AG08395 (cell line): Measurements from ENCODE around the gene CYREN.
"Not testable (repeated sequence)": the region's sequence is repeated elsewhere in the genome, so short reads cannot be mapped to it uniquely, and the experiment has no call there.

Experiments
- DNase-seq: peaks from one replicate; pipeline ENCODE4 v3.0.0; 2012; ENCODE audit warnings: mixed read lengths, low spot score

The CYREN gene

GRCh38 chr7:135170274-135170997, at the start of gene CYREN:
Gene CYREN, minus strand, starts transcription at chr7:135170707. Its CDS starts 1,785 bp downstream, at chr7:135168922.
- DNase-seq = peak; percentile 96

DNA sequence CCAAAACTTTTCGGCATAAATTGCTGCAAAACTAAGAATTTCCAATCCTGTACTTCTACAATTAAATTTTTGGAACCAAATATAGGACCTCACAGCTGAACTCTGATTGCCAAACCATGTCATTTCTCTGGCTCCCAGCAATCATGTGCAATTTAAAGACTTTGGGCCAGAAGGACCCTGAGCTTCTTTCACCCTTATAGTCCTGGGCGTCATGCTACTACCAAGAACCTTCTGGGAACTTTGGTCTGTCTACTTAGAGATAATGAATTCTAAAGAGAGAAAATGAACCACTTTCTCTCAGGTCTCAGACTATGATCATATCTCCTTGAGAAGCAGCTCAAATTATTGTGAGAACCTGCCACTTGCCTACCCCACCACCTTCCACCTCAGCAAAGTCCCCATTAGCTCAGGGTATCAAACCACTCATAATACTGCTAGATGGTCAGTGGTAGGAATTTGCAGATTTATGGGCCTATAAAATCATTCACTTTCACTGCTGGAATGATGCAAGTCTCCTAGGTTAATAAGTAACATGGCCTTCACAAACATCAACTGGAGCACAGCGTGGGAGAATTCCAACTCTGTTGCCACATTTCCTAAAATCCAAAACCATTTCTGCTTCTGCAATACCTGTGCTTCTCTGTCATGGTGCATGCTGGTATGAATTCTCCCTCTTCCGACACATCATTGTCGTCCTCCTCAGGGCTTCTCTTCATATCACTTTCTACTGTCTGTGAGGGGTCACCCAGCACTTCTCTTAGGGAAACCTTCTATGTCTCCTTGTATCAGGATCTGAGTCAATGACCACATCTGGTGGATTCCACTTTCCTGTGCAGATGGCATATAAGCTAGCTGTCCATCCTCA, 47.4 kb upstream of the CYREN start:
- no peak for DNase-seq

- DNase-seq = no peak
Observed at GRCh38 chr7:135215698-135216097, 45.2 kb upstream of the CYREN start.

GRCh38 chr7:135215180-135215579, 44.7 kb upstream of the CYREN start:
- DNase-seq = no peak

DNA sequence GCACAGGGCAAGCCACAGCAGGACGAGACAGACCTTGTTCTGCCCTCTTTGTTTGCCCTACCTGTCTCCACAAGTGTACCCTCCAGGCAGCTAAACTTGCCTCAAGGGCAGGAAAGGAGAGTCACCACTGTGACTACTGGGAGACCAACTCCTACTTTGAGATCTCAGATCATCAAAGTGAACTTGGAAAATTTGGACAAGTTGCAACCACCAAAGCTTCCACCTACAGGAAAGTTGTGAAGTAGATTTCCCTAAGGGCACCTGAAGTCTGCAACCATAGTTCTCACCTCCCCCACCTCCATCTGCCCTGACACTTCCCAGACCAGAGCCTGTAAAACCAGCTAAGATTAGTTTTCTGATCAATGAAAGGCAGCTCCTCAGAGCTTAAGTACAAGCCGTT, 43.3 kb upstream of the CYREN start:
- no peak for DNase-seq

GRCh38 chr7:135211946-135212685, 41.6 kb upstream of the CYREN start:
- DNase-seq = not testable (repeated sequence)

GRCh38 chr7:135211179-135211945, 40.9 kb upstream of the CYREN start, which contains the start of gene WDR91:
Gene WDR91, minus strand, starts transcription at chr7:135211526. Its CDS starts 24 bp downstream, at chr7:135211502.
- peak; percentile 100 for DNase-seq

DNA sequence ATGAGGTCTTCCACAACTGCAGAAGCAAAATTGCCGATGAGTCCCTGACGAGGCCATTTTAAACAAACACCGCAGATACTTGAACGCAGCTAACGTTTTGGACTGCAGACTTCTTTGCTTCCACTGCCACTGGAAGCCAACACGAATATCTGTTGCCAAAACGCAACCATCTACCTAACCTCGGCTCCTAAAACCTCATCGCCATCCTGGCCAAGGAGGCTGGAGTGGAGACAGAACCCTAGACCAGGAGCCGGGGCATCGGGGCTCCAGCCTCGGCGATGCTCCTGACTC, 40.3 kb upstream of the CYREN start:
- DNase-seq = peak; percentile 41

- DNase-seq = no peak
Observed at GRCh38 chr7:135209225-135209834, 38.8 kb upstream of the CYREN start.

DNA sequence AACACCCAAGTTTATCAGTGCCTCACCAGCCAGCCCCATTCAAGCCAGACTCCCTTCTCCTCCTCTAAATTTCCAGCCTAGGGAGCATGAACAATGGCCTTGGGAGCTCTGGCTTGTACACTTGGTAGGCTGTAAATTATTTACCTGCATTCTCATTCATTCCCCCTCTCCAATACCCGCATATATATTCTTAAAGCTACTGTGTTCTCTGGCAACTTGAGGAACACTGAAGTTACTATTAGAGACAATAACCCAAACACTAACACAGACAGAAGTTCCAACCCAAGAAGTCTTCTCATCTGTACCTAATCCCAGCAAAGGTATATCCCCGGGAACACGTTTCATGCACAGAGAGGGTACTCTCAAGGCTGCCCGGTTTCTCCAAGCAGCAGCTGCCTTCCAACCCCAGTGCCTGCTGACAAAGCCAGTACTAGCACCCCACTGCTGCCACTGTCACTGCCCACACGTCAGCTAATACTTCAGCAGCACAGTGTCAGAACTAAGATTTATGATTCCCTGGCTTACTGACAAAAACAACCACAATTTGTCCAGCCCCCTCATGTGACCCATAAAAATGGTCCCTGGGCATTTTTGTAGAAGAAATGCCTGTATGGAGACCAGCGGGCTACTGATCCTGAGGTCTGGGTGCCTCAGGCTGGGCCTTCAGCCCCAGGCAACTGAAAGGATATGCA, 37.7 kb upstream of the CYREN start:
- no peak for DNase-seq

GRCh38 chr7:135207406-135208101, 37.0 kb upstream of the CYREN start:
- DNase-seq = no peak

DNA sequence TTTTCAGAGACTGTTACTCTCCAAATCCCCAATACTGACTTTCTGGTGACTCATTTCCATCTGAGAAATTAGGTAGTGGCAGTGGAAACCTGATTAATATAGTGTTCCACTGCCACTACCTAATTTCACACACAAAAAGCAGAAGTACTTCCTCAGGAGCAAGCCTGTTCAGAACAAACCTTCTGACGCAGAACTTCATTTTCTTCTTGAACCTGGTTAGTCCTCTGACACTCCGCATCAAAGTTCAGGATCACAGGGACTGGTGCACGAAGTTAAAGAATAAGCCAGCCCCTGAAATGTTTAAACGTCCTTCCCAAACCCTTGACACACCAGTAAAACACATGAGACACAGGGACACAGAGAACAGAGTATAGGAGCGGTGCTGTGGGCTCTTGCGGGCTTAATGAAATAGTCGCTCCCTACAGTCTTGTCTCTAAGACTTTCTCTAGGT, 36.5 kb upstream of the CYREN start:
- no peak for DNase-seq

DNA sequence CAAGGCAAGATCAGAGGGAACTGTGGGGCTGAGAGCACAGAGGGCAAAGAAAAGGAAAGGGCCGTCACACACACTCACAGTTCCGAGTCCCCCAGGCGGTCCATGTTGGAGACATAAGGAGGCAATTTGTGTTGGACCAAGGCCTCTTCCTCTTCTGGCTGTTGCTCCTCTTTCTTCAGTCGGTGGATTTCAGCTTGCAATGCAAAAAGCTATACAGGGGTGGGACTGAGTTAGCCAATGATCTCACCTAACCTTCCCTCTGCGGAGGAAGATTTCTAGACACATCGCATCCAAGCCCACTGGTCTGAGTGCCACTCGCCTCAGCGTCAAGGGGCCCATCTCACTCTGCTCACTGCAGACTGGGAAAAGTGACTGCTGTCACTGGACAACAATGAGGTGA, 35.3 kb upstream of the CYREN start:
- DNase-seq = no peak

DNA sequence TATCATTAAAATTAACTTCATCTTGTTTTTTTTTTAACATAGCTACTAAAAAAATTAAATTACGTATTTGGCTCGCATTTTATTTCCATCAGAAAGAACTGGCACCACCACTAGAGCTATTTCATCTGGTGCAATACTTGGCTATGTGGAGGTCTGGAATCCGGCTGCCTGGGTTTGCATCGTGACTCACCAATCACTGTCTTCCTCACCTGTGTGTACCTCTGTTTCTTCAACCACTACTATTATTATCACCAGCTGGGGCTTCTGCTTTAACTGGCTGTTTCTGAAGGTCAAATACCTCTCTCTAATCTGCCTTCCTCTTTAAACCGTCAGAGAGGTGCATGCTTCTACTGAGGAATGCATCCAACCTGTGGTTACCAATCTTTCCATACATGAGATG, 34.4 kb upstream of the CYREN start:
- DNase-seq = no peak

DNA sequence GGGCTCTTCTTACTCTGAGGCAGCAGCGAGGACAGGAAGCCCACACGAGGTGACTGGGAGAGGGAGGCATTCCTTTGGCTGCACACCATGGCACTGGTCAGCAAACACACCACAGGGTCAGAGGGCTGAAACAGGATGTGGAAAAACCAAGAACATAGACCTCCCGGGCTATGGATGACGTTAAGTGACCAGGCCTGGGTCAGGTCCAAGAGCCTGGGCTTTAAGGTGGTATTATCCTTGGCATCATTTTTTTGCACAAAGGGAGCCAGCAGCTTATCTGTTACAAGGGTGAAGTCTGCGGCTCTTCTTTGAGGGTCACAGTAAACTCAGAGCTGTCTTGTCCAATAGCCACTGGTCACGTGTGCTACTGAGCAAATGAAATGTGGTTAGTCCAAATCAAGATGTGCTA, 33.8 kb upstream of the CYREN start:
- no peak for DNase-seq

DNA sequence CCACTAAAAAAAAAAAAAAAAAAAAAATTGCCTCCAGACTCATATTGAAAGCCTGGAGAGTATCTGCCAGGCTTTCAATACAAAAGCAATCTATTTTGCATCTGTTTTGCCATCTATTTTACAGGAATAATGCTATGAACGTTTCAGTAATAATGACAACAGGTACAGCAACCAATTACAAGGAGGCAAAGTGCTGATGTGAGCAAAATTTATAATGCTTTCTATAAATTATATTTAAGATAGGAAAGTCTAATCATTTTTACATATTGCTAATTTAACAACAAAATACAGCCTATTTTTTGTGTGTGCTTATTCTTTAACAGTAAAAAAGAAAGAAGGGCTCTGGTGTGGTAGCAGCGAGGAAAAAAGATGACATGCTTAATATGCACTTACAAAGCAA, 30.8 kb upstream of the CYREN start:
- DNase-seq = no peak

DNA sequence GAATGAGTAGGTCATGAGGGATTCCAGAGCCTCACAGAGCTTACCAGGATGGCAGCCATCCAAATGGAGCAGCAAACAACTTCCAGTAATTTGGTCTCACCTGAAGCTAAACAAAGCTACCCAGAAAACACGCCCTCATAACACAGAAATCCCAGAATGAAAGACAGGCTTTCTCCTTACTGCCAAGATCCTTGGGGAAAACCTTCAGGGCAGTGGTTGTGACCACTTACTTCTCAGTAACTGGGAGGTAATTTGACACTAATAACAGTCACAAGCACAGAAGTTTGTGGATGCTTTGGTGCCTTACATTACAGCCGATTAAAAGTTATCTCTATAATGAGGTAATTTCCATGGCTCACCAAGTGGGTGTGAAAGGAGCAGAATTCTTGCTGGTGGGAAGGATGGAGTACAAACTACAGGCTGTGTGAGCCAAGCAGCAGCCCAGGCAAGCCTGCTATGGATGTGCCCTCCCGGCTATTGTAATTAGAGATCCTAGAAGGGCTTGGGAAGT, 30.4 kb upstream of the CYREN start:
- no peak for DNase-seq

- no peak for DNase-seq
Observed at GRCh38 chr7:135199439-135199838, 28.9 kb upstream of the CYREN start.

- DNase-seq = no peak
Observed at GRCh38 chr7:135197906-135198655, 27.6 kb upstream of the CYREN start.
